Gastroesophageal sphincter (tissue), 4 donors: ENCODE results near the gene MEGF11. TPM values are rescaled to one million over a fixed set of nuclear protein-coding genes. Genes with fewer than 3 reads are reported as not detected.

Experiments
- ATAC-seq: fragments of 150-250 bp; one replicate; pipeline ENCODE4 v1.9.1; 2016; ENCODE audit warnings: mild to moderate bottlenecking, moderate library complexity
- H3K27ac ChIP-seq, 4 donors: fragments of 200-600 bp; sonication (generic) in 3 of 4; 1 replicate in 3 of 4; 2 replicates in 1 of 4; pipeline ENCODE4 v1.5.1; 2016 to 2019
- H3K27me3 ChIP-seq: fragments of 200-600 bp; sonication (generic); one replicate; pipeline ENCODE4 v1.5.1; 2019
- H3K36me3 ChIP-seq, 2 donors: fragments of 200-600 bp; sonication (generic); one replicate each; pipeline ENCODE4 v1.5.1; 2019; ENCODE audit warnings: control low read depth in 1 of 2
- H3K4me1 ChIP-seq, 3 donors: fragments of 200-600 bp; sonication (generic); 1 replicate in 2 of 3; 2 replicates in 1 of 3; pipeline ENCODE4 v1.5.1; 2016 to 2019; ENCODE audit warnings: control low read depth in 2 of 3
- H3K4me3 ChIP-seq, 2 donors: fragments of 200-600 bp; sonication (generic); one replicate each; pipeline ENCODE4 v1.5.1; 2019; ENCODE audit warnings: mild to moderate bottlenecking in 1 of 2, moderate library complexity in 1 of 2
- H3K9me3 ChIP-seq, 3 donors: fragments of 200-600 bp; sonication (generic); one replicate each; pipeline ENCODE4 v1.5.1; 2017 to 2019; ENCODE audit warnings: control low read depth in 2 of 3
- CTCF ChIP-seq, 4 experiments: fragments of 200-600 bp in 2 of 4; fragments of 450-650 bp in 2 of 4; sonication (generic) in 1 of 4; IDR thresholded peaks; one replicate each; pipeline ENCODE4 v1.5.1; 2017 to 2019; ENCODE audit warnings: antibody characterized with exemption in 4 of 4, mild to moderate bottlenecking in 2 of 4, moderate library complexity in 2 of 4
- EP300 ChIP-seq: sonication (generic); formaldehyde crosslinking; IDR thresholded peaks from one replicate; pipeline ENCODE4 v1.6.1; 2017; ENCODE audit warnings: antibody characterized with exemption, mild to moderate bottlenecking
- POLR2A ChIP-seq, 2 donors: fragments of 450-650 bp; IDR thresholded peaks; one replicate each; pipeline ENCODE4 v1.6.1; 2017; ENCODE audit warnings: antibody characterized with exemption in 2 of 2, mild to moderate bottlenecking in 2 of 2, moderate library complexity in 1 of 2
- POLR2AphosphoS5 ChIP-seq: sonication (generic); formaldehyde crosslinking; IDR thresholded peaks from one replicate; pipeline ENCODE4 v1.6.1; 2017; ENCODE audit warnings: antibody characterized with exemption
- WGBS, 2 donors: methylation state at CpG; one replicate each; pipeline ENCODE4 v1.1.5; 2018; ENCODE audit warnings: low coverage in 1 of 2; 5-methylcytosine and 5-hydroxymethylcytosine counted together
- total RNA-seq, 4 donors: library from RNA; depleted of rRNA; stranded (reverse); fragments of >200 nt; gene quantifications; one replicate each; pipeline ENCODE4 v1.1.0, GENCODE V29; 2016

Gene MEGF11
- total RNA-seq, 4 donors from 2014 or later: 0.08 TPM; not detected in 3

DNA sequence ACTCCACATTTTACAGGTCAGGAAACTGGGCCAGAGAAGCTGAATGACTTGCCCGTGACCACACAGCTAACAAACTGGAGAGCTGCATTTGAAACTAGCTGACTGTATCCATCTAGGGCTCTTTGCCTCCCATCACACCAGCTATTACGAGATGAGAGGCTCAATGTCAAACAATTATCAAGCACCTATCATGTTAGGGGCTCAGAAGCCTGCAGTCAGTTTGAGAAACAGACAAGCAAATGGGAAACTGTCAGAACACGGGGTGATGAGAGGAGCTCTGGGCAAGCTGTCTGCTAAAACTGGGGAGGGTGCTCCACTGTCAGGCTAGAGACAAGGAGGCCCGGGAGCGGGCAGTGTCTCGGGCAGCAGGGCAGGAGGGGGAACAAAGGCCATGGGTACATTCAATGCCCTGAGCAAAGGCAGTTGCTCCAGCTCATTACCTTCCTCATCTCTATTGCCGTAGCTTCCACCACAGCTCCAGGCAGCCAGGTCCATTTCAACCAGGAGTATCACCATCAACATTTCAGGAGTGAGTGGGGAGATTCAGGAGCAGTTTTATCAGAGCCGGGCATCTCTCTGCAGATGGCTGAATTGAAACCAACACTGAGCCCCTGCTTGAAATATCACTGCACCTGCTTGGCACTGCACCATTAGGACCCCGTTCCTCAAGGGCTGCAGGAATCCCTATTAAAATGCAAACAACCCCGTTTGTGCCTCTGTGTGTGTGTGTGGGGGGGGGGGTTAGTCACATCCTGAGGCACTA is 261.6 kb downstream of the MEGF11 start:
- Histone ChIP-seq H3K36me3 (no peaks in the 10 kb centered on the region), H3K27me3 (peaks cover 97% of the 10 kb centered on the region), H3K27ac (no peak overlapping the region), H3K4me3 (no peak overlapping the region), H3K9me3 (no peaks in the 10 kb centered on the region), H3K4me1 (no peaks in the 10 kb centered on the region)
- 32 to 65% methylated on average over 4 to 5 of the region's 10 CpGs for WGBS, 2 donors
- TF ChIP-seq CTCF (IDR thresholded peaks at IDR 0.05): no peak
- no peak for TF ChIP-seq EP300
- no peak for TF ChIP-seq POLR2AphosphoS5
- TF ChIP-seq POLR2A (IDR thresholded peaks at IDR 0.05): no peak
- no peak for ATAC-seq

DNA sequence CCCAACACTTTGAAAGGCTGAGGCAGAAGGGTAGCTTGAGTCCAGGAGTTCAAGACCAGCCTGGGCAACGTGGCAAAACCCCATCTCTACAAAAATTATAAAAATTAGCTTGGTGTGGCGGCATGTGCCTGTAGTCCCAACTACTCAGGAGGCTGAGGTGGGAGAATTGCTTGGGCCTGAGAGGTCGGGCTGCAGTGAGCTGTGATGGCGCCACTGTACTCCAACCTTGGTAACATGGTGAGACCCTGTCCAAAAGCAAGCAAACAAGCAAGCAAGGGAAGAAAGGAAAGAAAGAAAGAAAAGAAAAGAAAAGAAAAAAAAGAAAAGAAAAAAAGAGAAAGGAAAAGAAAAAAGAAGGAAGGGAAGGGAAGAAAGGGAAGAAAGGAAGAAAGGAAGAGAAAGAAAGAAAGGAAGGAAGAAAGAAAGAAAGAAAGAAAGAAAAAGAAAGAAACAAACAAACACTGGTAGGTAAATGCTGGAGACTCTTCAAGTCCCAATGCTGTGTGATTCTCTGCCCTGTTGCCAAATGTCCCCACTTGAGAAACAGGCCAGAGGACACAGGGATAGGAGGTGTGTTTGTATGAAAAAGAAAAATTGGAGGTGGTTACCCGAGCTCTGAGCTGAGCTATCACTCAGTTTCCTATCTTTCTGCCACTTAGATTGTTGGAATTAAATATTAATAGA is 263.1 kb downstream of the MEGF11 start:
- WGBS, 2 donors: 62 to 70% methylated on average over 5 of the region's 5 CpGs
- no peak for ATAC-seq
- no peaks in the 10 kb centered on the region for H3K4me1 ChIP-seq
- H3K27ac ChIP-seq: no peak overlapping the region
- no peak overlapping the region for H3K4me3 ChIP-seq
- no peaks in the 10 kb centered on the region for H3K9me3 ChIP-seq
- H3K27me3 ChIP-seq: peaks cover 95% of the 10 kb centered on the region
- no peak for TF ChIP-seq CTCF (IDR thresholded peaks at IDR 0.05)
- no peak for TF ChIP-seq EP300
- no peak for TF ChIP-seq POLR2A (IDR thresholded peaks at IDR 0.05)
- no peak for TF ChIP-seq POLR2AphosphoS5
- no peaks in the 10 kb centered on the region for H3K36me3 ChIP-seq

DNA sequence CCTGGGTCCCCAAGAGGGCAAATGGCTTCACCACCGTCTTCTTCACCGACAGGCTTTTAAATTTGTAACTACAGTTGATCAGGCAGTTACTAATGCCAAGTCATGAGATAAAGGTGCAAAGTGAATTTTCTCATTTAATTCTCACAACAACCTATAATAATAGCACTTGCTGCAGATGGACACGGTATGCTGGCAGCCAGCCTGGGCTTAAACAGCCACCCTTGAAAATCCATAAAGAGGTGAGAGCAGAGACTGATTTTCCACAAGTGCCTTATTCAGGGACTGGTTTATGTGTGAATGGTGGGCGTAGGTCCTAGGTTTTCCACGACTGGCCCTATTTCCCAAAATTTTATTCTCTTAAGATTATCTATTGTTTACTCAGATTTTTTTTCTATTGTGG is 266.4 kb downstream of the MEGF11 start:
- TF ChIP-seq CTCF (IDR thresholded peaks at IDR 0.05) (no peak), POLR2A (IDR thresholded peaks at IDR 0.05) (no peak), EP300 (no peak), POLR2AphosphoS5 (no peak)
- no peaks in the 10 kb centered on the region for H3K36me3 ChIP-seq
- no peaks in the 10 kb centered on the region for H3K9me3 ChIP-seq
- no peak for ATAC-seq
- H3K27ac ChIP-seq: no peak overlapping the region
- H3K27me3 ChIP-seq: peaks cover 92% of the 10 kb centered on the region
- H3K4me1 ChIP-seq: peaks cover 0 to 9% (median 0%) of the 10 kb centered on the region in 3 donors
- H3K4me3 ChIP-seq: no peak overlapping the region
- WGBS, 2 donors: 46 to 55% methylated on average over 4 to 5 of the region's 5 CpGs

- 20 to 50% methylated on average over 2 of the region's 2 CpGs for WGBS, 2 donors
- no peak for ATAC-seq
- Histone ChIP-seq H3K36me3 (no peaks in the 10 kb centered on the region), H3K4me3 (no peak overlapping the region), H3K9me3 (no peaks in the 10 kb centered on the region), H3K27me3 (peaks cover 92% of the 10 kb centered on the region), H3K4me1 (peaks cover 0 to 16% (median 0%) of the 10 kb centered on the region in 3 donors), H3K27ac (no peak overlapping the region)
- TF ChIP-seq POLR2A (IDR thresholded peaks at IDR 0.05): no peak
- no peak for TF ChIP-seq CTCF (IDR thresholded peaks at IDR 0.05)
- no peak for TF ChIP-seq POLR2AphosphoS5
- no peak for TF ChIP-seq EP300
These were observed 267.1 kb downstream of the MEGF11 start for GRCh38 chr15:65986416-65986815.
